ENCODE results near the gene BRD1.
"Not testable (repeated sequence)": the region's sequence is repeated elsewhere in the genome, so short reads cannot be mapped to it uniquely, and the experiment has no call there.

BRD1 gene

GRCh38 chr22:49781886-49782285 lies 45.8 kb downstream of the BRD1 start:
- DNase-seq, result not testable (repeated sequence)

GRCh38 chr22:49781289-49781782 lies 46.3 kb downstream of the BRD1 start:
- DNase-seq, result no peak

- DNase-seq, result no peak
These were observed 46.9 kb downstream of the BRD1 start for GRCh38 chr22:49780698-49781288.

GRCh38 chr22:49779853-49780697 lies 47.6 kb downstream of the BRD1 start:
- no peak for DNase-seq

- DNase-seq, result no peak
These were observed 48.5 kb downstream of the BRD1 start for GRCh38 chr22:49779211-49779610.

GRCh38 chr22:49777569-49778249 lies 50.0 kb downstream of the BRD1 start:
- DNase-seq, result no peak

- no peak for DNase-seq
These were observed 50.8 kb downstream of the BRD1 start for GRCh38 chr22:49776891-49777290.

- DNase-seq, result no peak
These were observed 51.7 kb downstream of the BRD1 start for GRCh38 chr22:49775867-49776511.

GRCh38 chr22:49775191-49775866 lies 52.3 kb downstream of the BRD1 start:
- DNase-seq, result no peak

- no peak for DNase-seq
These were observed 53.0 kb downstream of the BRD1 start for GRCh38 chr22:49774499-49775151.

GRCh38 chr22:49774046-49774445 lies 53.6 kb downstream of the BRD1 start:
- DNase-seq, result no peak

GRCh38 chr22:49773531-49773930 lies 54.1 kb downstream of the BRD1 start:
- no peak for DNase-seq

GRCh38 chr22:49772692-49773091 lies 55.0 kb downstream of the BRD1 start:
- DNase-seq, result no peak

GRCh38 chr22:49771266-49772065 lies 56.2 kb downstream of the BRD1 start:
- DNase-seq, result no peak

GRCh38 chr22:49770547-49771265 lies 57.0 kb downstream of the BRD1 start:
- no peak for DNase-seq

GRCh38 chr22:49769691-49770546 lies 57.8 kb downstream of the BRD1 start:
- no peak for DNase-seq

GRCh38 chr22:49768951-49769690 lies 58.6 kb downstream of the BRD1 start:
- no peak for DNase-seq

GRCh38 chr22:49768077-49768910 lies 59.4 kb downstream of the BRD1 start:
- no peak for DNase-seq

Measured in T-helper 9 cell (primary cell).